ENCODE measurements around the gene NAT10.

The NAT10 gene

DNA sequence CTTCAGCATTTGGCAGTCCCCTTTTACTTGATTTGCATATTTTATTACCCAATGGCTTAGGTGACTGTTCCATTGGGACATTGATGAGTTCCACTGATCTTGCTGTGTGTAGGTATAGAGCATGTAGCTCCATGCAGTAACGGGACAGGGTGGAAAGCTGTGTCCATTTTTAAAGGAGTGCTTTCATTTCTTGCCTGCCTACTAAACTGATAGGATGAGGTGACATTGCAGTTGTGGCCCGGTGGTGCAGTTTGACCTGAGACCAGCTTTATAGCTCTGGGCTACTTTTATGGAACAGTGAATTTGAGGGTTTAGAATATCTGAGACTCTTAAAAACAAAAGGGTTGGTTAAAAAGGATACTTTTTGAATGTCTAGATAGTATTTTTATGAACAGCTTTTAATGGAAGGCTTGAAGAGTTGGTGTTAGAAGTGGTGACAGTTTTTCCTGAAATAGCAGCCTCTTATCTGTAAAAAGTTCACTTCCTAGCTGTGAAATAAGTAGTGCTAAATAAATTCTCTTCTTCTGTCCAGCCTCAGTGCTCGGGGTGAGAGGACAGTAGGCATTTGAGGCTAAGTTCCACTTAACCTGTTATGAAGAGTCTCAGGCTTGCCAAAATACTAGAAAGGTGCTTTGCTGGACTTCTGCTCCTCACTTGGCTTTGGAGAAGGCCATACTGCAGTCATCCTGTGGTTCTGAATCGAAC lies 27.0 kb downstream of the NAT10 start:
- H3K4me1 ChIP-seq (ENCODE audit: control insufficient read depth in 5 of 5, insufficient read depth in 5 of 5, low read length in 5 of 5): no peaks in the 10 kb centered on the region
- no peak overlapping the region for H3K9ac ChIP-seq (ENCODE audit: low read length in 5 of 5)
- H3K9me3 ChIP-seq (ENCODE audit: control insufficient read depth in 5 of 5, low read length in 5 of 5): no peaks in the 10 kb centered on the region
- no peaks in the 10 kb centered on the region for H3K27me3 ChIP-seq (ENCODE audit: control insufficient read depth in 5 of 5, insufficient read depth in 4 of 5, low read length in 5 of 5)
- H3K27ac ChIP-seq (ENCODE audit: low read depth, low read length): no peak overlapping the region
- H3K36me3 ChIP-seq (ENCODE audit: control insufficient read depth in 5 of 5, insufficient read depth in 5 of 5, low read length in 5 of 5): peaks cover 28 to 93% (median 81%) of the 10 kb centered on the region in 5 donors
- no peak overlapping the region for H3K4me3 ChIP-seq (ENCODE audit: low read depth in 1 of 5, low read length in 5 of 5)

DNA sequence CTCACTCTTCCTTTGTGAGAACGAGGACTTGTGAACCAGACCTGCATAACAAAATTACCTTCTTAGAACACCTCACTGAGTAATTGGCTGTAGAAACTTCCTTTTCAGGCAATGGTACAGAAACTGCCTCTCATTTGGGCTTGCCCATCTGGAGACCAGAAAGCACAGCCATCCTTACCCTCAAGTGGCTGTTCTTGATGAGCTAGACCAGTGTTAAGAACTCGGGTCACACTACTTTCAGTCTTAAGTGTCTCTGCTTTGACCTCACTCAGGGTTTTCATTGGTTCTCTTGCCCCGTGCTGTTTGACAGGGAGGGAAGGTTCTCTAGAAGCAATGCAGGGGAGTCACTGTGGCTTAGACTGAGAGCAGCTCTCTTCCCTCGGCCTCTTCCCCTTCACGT lies 29.3 kb downstream of the NAT10 start:
- H3K4me1 ChIP-seq (ENCODE audit: control insufficient read depth in 5 of 5, insufficient read depth in 5 of 5, low read length in 5 of 5): no peaks in the 10 kb centered on the region
- H3K36me3 ChIP-seq (ENCODE audit: control insufficient read depth in 5 of 5, insufficient read depth in 5 of 5, low read length in 5 of 5): peaks cover 16 to 96% (median 90%) of the 10 kb centered on the region in 5 donors

DNA sequence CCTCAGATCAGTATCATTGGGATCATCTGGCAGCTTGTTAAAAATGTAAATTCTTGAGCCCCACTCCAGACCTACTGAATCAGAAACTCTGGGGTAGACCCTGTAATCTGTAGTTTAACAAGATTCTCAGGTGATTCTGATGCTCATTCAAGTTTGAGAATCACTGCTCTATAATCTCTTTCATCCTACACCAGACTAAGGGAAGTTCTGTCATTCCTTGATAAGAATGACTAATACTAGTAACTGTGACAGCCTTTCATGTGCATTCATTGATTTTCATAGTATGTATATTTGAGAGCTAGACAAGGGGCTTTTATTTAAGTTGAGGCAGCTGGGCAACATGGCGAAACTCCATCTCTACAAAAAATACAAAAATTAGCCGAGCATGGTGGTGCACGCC lies 30.0 kb downstream of the NAT10 start:
- H3K36me3 ChIP-seq (ENCODE audit: control insufficient read depth in 5 of 5, insufficient read depth in 5 of 5, low read length in 5 of 5): peaks cover 16 to 98% (median 92%) of the 10 kb centered on the region in 5 donors

More for the DNA sequence above, 29.3 kb downstream of the NAT10 start:
- Histone ChIP-seq H3K9ac (ENCODE audit: low read length in 5 of 5) (no peak overlapping the region), H3K27me3 (ENCODE audit: control insufficient read depth in 5 of 5, insufficient read depth in 4 of 5, low read length in 5 of 5) (no peaks in the 10 kb centered on the region), H3K27ac (ENCODE audit: low read depth, low read length) (no peak overlapping the region), H3K9me3 (ENCODE audit: control insufficient read depth in 5 of 5, low read length in 5 of 5) (no peaks in the 10 kb centered on the region), H3K4me3 (ENCODE audit: low read depth in 1 of 5, low read length in 5 of 5) (no peak overlapping the region)

DNA sequence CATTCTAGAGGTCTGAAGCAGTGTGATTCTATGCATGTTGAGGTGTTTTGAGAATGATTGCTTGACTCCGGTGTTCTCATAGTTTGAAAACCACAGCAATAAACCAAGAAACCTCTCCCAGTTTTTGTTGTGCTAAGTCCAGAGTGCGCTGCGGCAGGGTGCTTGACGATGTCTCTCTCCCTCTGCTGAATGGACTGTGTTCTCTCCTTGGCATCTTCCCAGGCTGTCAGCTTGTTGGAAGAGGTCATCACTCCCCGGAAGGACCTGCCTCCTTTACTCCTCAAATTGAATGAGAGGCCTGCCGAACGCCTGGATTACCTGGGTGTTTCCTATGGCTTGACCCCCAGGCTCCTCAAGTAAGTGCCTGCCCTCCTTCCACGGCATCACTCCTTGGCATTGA lies 31.0 kb downstream of the NAT10 start:
- H3K27ac ChIP-seq (ENCODE audit: low read depth, low read length): no peak overlapping the region
- no peaks in the 10 kb centered on the region for H3K4me1 ChIP-seq (ENCODE audit: control insufficient read depth in 5 of 5, insufficient read depth in 5 of 5, low read length in 5 of 5)
- peaks cover 16 to 98% (median 92%) of the 10 kb centered on the region in 5 donors for H3K36me3 ChIP-seq (ENCODE audit: control insufficient read depth in 5 of 5, insufficient read depth in 5 of 5, low read length in 5 of 5)
- no peaks in the 10 kb centered on the region for H3K27me3 ChIP-seq (ENCODE audit: control insufficient read depth in 5 of 5, insufficient read depth in 4 of 5, low read length in 5 of 5)
- no peak overlapping the region for H3K4me3 ChIP-seq (ENCODE audit: low read depth in 1 of 5, low read length in 5 of 5)
- H3K9ac ChIP-seq (ENCODE audit: low read length in 5 of 5): no peak overlapping the region
- H3K9me3 ChIP-seq (ENCODE audit: control insufficient read depth in 5 of 5, low read length in 5 of 5): no peaks in the 10 kb centered on the region

More for the DNA sequence above, 30.0 kb downstream of the NAT10 start:
- Histone ChIP-seq H3K9me3 (ENCODE audit: control insufficient read depth in 5 of 5, low read length in 5 of 5) (no peaks in the 10 kb centered on the region), H3K27me3 (ENCODE audit: control insufficient read depth in 5 of 5, insufficient read depth in 4 of 5, low read length in 5 of 5) (no peaks in the 10 kb centered on the region), H3K4me1 (ENCODE audit: control insufficient read depth in 5 of 5, insufficient read depth in 5 of 5, low read length in 5 of 5) (no peaks in the 10 kb centered on the region), H3K9ac (ENCODE audit: low read length in 5 of 5) (no peak overlapping the region), H3K4me3 (ENCODE audit: low read depth in 1 of 5, low read length in 5 of 5) (no peak overlapping the region), H3K27ac (ENCODE audit: low read depth, low read length) (no peak overlapping the region)

DNA sequence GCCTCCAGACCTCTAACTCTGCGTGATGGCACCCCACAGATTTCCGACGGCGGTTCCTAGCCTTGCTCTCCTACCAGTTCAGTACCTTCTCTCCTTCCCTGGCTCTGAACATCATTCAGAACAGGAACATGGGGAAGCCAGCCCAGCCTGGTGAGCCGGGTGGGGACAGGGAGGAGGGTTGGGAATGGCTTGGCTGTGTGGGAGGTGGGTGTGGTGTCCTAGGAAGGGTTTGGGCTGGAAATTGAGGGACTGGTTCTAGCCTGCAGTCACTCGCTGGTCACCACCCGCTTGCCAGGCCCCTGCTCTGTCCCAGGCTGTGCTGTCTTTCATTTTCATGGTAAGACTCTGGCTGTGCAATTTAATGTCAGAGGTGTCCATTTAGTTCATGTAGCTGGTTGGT lies 33.9 kb downstream of the NAT10 start:
- Histone ChIP-seq H3K9ac (ENCODE audit: low read length in 5 of 5) (no peak overlapping the region), H3K27ac (ENCODE audit: low read depth, low read length) (no peak overlapping the region), H3K4me3 (ENCODE audit: low read depth in 1 of 5, low read length in 5 of 5) (no peak overlapping the region), H3K9me3 (ENCODE audit: control insufficient read depth in 5 of 5, low read length in 5 of 5) (no peaks in the 10 kb centered on the region), H3K27me3 (ENCODE audit: control insufficient read depth in 5 of 5, insufficient read depth in 4 of 5, low read length in 5 of 5) (no peaks in the 10 kb centered on the region), H3K4me1 (ENCODE audit: control insufficient read depth in 5 of 5, insufficient read depth in 5 of 5, low read length in 5 of 5) (no peaks in the 10 kb centered on the region), H3K36me3 (ENCODE audit: control insufficient read depth in 5 of 5, insufficient read depth in 5 of 5, low read length in 5 of 5) (peaks cover 14 to 99% (median 95%) of the 10 kb centered on the region in 5 donors)

DNA sequence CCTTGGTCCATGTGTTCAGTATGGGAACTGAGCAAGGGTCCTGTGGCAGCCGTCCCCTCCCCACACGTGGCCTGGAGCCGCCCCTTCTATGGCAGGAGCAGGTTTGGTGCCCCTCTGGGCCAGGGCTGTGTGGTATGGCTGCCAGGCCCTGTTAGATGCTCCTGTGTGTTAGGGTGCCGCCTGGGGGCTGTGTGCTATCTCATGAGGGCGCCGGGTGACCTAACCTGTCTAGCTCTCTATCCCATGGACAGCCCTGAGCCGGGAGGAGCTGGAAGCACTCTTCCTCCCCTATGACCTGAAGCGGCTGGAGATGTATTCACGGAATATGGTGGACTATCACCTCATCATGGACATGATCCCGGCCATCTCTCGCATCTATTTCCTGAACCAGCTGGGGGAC lies 34.7 kb downstream of the NAT10 start:
- H3K9me3 ChIP-seq (ENCODE audit: control insufficient read depth in 5 of 5, low read length in 5 of 5): no peaks in the 10 kb centered on the region
- no peak overlapping the region for H3K4me3 ChIP-seq (ENCODE audit: low read depth in 1 of 5, low read length in 5 of 5)
- no peaks in the 10 kb centered on the region for H3K27me3 ChIP-seq (ENCODE audit: control insufficient read depth in 5 of 5, insufficient read depth in 4 of 5, low read length in 5 of 5)
- H3K9ac ChIP-seq (ENCODE audit: low read length in 5 of 5): no peak overlapping the region
- H3K4me1 ChIP-seq (ENCODE audit: control insufficient read depth in 5 of 5, insufficient read depth in 5 of 5, low read length in 5 of 5): no peaks in the 10 kb centered on the region
- H3K27ac ChIP-seq (ENCODE audit: low read depth, low read length): no peak overlapping the region
- peaks cover 15 to 99% (median 95%) of the 10 kb centered on the region in 5 donors for H3K36me3 ChIP-seq (ENCODE audit: control insufficient read depth in 5 of 5, insufficient read depth in 5 of 5, low read length in 5 of 5)

DNA sequence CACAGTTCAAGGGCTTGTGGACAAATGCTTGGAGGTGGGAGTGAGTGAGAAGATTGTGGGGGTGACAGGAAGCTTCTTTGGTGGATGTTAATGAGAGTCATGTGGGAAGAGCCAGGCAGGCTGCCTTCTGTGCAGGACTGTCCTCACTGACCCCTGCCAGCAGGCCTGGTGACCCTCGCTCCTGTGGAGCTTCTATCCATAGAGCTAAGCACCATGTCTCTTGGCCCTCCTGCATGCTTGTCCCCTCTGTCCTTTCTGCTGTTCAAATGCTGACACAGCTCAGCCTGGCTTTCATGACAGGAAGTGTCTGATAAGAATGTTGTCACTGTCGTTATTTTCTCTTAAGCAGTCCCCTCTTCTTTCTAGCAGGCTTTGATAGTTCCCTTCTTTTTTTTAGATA lies 37.6 kb downstream of the NAT10 start:
- no peaks in the 10 kb centered on the region for H3K4me1 ChIP-seq (ENCODE audit: control insufficient read depth in 5 of 5, insufficient read depth in 5 of 5, low read length in 5 of 5)
- no peak overlapping the region for H3K4me3 ChIP-seq (ENCODE audit: low read depth in 1 of 5, low read length in 5 of 5)
- no peak overlapping the region for H3K9ac ChIP-seq (ENCODE audit: low read length in 5 of 5)
- no peaks in the 10 kb centered on the region for H3K9me3 ChIP-seq (ENCODE audit: control insufficient read depth in 5 of 5, low read length in 5 of 5)
- no peaks in the 10 kb centered on the region for H3K27me3 ChIP-seq (ENCODE audit: control insufficient read depth in 5 of 5, insufficient read depth in 4 of 5, low read length in 5 of 5)
- H3K27ac ChIP-seq (ENCODE audit: low read depth, low read length): no peak overlapping the region
- peaks cover 9 to 99% (median 97%) of the 10 kb centered on the region in 5 donors for H3K36me3 ChIP-seq (ENCODE audit: control insufficient read depth in 5 of 5, insufficient read depth in 5 of 5, low read length in 5 of 5)

DNA sequence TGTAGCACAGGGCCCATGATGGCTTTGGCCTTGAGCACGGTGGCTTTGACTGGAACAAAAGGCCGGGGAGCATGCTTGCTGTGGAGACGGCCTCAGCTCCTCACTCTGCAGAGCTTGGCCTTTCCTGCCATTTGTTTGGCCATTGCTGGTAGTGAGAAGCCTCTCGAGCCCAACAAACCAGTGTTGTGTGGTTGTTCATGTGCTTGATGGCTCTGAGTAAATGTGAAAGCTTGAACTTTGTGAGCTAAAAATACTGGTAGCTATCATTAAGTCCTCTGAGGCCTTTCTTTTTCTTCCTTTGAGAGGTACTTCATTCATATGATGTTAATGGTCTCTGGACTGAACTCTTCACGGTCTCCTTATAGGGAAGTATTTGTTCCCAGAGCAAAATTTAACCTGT lies 39.6 kb downstream of the NAT10 start:
- Histone ChIP-seq H3K27me3 (ENCODE audit: control insufficient read depth in 5 of 5, insufficient read depth in 4 of 5, low read length in 5 of 5) (no peaks in the 10 kb centered on the region), H3K9ac (ENCODE audit: low read length in 5 of 5) (no peak overlapping the region), H3K9me3 (ENCODE audit: control insufficient read depth in 5 of 5, low read length in 5 of 5) (no peaks in the 10 kb centered on the region), H3K27ac (ENCODE audit: low read depth, low read length) (no peak overlapping the region), H3K36me3 (ENCODE audit: control insufficient read depth in 5 of 5, insufficient read depth in 5 of 5, low read length in 5 of 5) (peaks cover 9 to 99% (median 94%) of the 10 kb centered on the region in 5 donors), H3K4me3 (ENCODE audit: low read depth in 1 of 5, low read length in 5 of 5) (no peak overlapping the region), H3K4me1 (ENCODE audit: control insufficient read depth in 5 of 5, insufficient read depth in 5 of 5, low read length in 5 of 5) (no peaks in the 10 kb centered on the region)

DNA sequence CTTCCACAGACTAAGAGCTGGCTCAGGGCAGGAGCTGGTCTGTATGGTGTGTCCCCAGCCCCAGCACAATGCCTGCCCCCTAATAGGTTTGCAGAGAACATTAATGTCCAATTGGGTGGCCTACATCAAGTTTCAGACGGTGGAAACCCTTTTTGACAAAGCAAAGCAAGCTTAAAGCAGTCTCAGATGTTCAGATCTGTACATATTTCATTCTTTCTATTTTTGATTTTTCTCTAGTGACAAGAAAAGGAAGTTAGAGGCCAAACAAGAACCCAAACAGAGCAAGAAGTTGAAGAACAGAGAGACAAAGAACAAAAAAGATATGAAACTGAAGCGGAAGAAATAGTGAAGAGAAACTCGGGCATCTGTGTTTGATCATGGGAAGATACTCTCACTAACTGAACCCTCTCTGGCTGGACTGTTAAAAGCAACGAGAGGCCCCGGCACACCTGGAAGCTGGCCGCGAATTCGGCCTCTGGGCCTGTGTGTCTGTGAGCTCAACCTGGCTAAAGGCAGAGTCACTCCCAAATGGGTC lies 40.5 kb downstream of the NAT10 start:
- Histone ChIP-seq H3K4me3 (ENCODE audit: low read depth in 1 of 5, low read length in 5 of 5) (no peak overlapping the region), H3K4me1 (ENCODE audit: control insufficient read depth in 5 of 5, insufficient read depth in 5 of 5, low read length in 5 of 5) (no peaks in the 10 kb centered on the region), H3K36me3 (ENCODE audit: control insufficient read depth in 5 of 5, insufficient read depth in 5 of 5, low read length in 5 of 5) (peaks cover 9 to 98% (median 92%) of the 10 kb centered on the region in 5 donors), H3K9me3 (ENCODE audit: control insufficient read depth in 5 of 5, low read length in 5 of 5) (no peaks in the 10 kb centered on the region), H3K9ac (ENCODE audit: low read length in 5 of 5) (no peak overlapping the region), H3K27ac (ENCODE audit: low read depth, low read length) (no peak overlapping the region), H3K27me3 (ENCODE audit: control insufficient read depth in 5 of 5, insufficient read depth in 4 of 5, low read length in 5 of 5) (no peaks in the 10 kb centered on the region)

DNA sequence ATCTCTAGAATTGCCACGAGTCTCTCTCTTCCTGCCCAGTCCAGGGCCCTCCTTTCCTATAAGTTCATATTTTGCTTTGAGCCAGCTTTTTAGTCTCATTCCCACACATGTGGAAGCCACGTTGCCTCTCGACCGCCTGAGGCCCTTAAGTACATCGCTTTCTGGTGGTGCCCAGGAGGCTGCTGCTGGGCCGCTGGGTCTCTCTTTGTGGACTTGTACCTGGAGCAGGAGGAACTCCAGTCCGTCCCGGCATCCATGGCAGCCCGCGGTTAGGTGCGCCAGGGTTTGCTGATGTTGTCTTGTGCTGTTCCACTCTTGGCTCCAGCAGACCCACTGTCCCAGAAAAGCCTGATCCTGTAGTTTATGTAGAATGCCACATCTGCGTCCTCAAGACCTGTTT lies 41.0 kb downstream of the NAT10 start:
- Histone ChIP-seq H3K9me3 (ENCODE audit: control insufficient read depth in 5 of 5, low read length in 5 of 5) (no peaks in the 10 kb centered on the region), H3K36me3 (ENCODE audit: control insufficient read depth in 5 of 5, insufficient read depth in 5 of 5, low read length in 5 of 5) (peaks cover 9 to 94% (median 87%) of the 10 kb centered on the region in 5 donors)

More for the DNA sequence above, 41.0 kb downstream of the NAT10 start:
- no peaks in the 10 kb centered on the region for H3K4me1 ChIP-seq (ENCODE audit: control insufficient read depth in 5 of 5, insufficient read depth in 5 of 5, low read length in 5 of 5)
- H3K4me3 ChIP-seq (ENCODE audit: low read depth in 1 of 5, low read length in 5 of 5): no peak overlapping the region
- no peak overlapping the region for H3K27ac ChIP-seq (ENCODE audit: low read depth, low read length)
- H3K9ac ChIP-seq (ENCODE audit: low read length in 5 of 5): no peak overlapping the region
- no peaks in the 10 kb centered on the region for H3K27me3 ChIP-seq (ENCODE audit: control insufficient read depth in 5 of 5, insufficient read depth in 4 of 5, low read length in 5 of 5)

All from subcutaneous abdominal adipose tissue (tissue), 5 donors.